BE2C (cell line): ENCODE results near the gene AMH.

Experiments
- DNase-seq: peaks from one replicate; pipeline ENCODE4 v3.0.0-alpha.2; 2020
- H3K27me3 ChIP-seq: fragments of 250-450 bp; sonication (Bioruptor Pico); 2 replicates; pipeline ENCODE4 v1.5.1; 2020; ENCODE audit warnings: mild to moderate bottlenecking
- H3K36me3 ChIP-seq: fragments of 250-450 bp; sonication (Bioruptor Pico); 2 replicates; pipeline ENCODE4 v1.5.1; 2020; ENCODE audit warnings: mild to moderate bottlenecking
- H3K4me1 ChIP-seq: fragments of 250-450 bp; sonication (Bioruptor Pico); 2 replicates; pipeline ENCODE4 v1.5.1; 2020
- H3K4me3 ChIP-seq: 2 replicates; pipeline ENCODE4 v1.5.1; 2011; ENCODE audit warnings: low read depth, low read length
- H3K9me3 ChIP-seq: fragments of 250-450 bp; sonication (Bioruptor Pico); 2 replicates; pipeline ENCODE4 v1.5.1; 2020
- CTCF ChIP-seq: IDR thresholded peaks from 2 replicates; pipeline ENCODE4 v1.5.1; 2012; ENCODE audit warnings: mild to moderate bottlenecking, low read depth, low read length

Gene AMH

GRCh38 chr19:2244486-2244885 is 4.6 kb upstream of the AMH start:
- Histone ChIP-seq H3K4me3 (no peak overlapping the region), H3K4me1 (peaks cover 9% of the 10 kb centered on the region; the same call in 1 of the 2 replicates), H3K36me3 (peaks cover 83% of the 10 kb centered on the region), H3K27me3 (no peaks in the 10 kb centered on the region), H3K9me3 (no peaks in the 10 kb centered on the region)
- no peak for DNase-seq
- TF ChIP-seq CTCF = no peak

GRCh38 chr19:2245273-2245672 is 3.9 kb upstream of the AMH start:
- no peak for TF ChIP-seq CTCF
- H3K4me1 ChIP-seq = peaks cover 9% of the 10 kb centered on the region; the same call in 1 of the 2 replicates
- H3K9me3 ChIP-seq = no peaks in the 10 kb centered on the region
- H3K4me3 ChIP-seq = no peak overlapping the region
- peaks cover 85% of the 10 kb centered on the region for H3K36me3 ChIP-seq
- H3K27me3 ChIP-seq = no peaks in the 10 kb centered on the region
- DNase-seq = no peak

- Histone ChIP-seq H3K4me1 (peaks cover 9% of the 10 kb centered on the region; the same call in 1 of the 2 replicates), H3K36me3 (peaks cover 80% of the 10 kb centered on the region), H3K27me3 (no peaks in the 10 kb centered on the region), H3K4me3 (no peak overlapping the region), H3K9me3 (no peaks in the 10 kb centered on the region)
- DNase-seq = no peak
- no peak for TF ChIP-seq CTCF
Observed at GRCh38 chr19:2246014-2246620, 3.0 kb upstream of the AMH start.

GRCh38 chr19:2246801-2247361 is 2.2 kb upstream of the AMH start:
- Histone ChIP-seq H3K27me3 (no peaks in the 10 kb centered on the region), H3K4me3 (no peak overlapping the region)

GRCh38 chr19:2247433-2248101 is 1.6 kb upstream of the AMH start:
- Histone ChIP-seq H3K4me1 (peaks cover 9% of the 10 kb centered on the region; the same call in 1 of the 2 replicates), H3K27me3 (no peaks in the 10 kb centered on the region), H3K36me3 (peaks cover 73% of the 10 kb centered on the region), H3K4me3 (no peak overlapping the region), H3K9me3 (no peaks in the 10 kb centered on the region)
- no peak for TF ChIP-seq CTCF
- DNase-seq = no peak

More at GRCh38 chr19:2246801-2247361, 2.2 kb upstream of the AMH start:
- TF ChIP-seq CTCF = no peak
- DNase-seq = no peak
- H3K9me3 ChIP-seq = no peaks in the 10 kb centered on the region
- H3K36me3 ChIP-seq = peaks cover 75% of the 10 kb centered on the region
- peaks cover 9% of the 10 kb centered on the region; the same call in 1 of the 2 replicates for H3K4me1 ChIP-seq
